PC-3 (cell line): ENCODE data around the gene CEBPA.
"Not testable (repeated sequence)": the region's sequence is repeated elsewhere in the genome, so short reads cannot be mapped to it uniquely, and the experiment has no call there.

ENCODE experiments used
- EZH2 ChIP-seq: fragments of 300-600 bp; sonication (generic); IDR thresholded peaks from one replicate; pipeline ENCODE4 v1.6.1; 2017; ENCODE audit warnings: antibody characterized with exemption, mild to moderate bottlenecking, low read length; ENCODE audit not compliant: unreplicated experiment
- TF ChIP-seq, protein P1 (sequence below): fragments of 300-600 bp; sonication (generic); conservative IDR thresholded peaks from 2 replicates; pipeline ENCODE4 v1.5.1; 2017; ENCODE audit warnings: antibody characterized with exemption, low read depth, mild to moderate bottlenecking, low read length

DNA sequence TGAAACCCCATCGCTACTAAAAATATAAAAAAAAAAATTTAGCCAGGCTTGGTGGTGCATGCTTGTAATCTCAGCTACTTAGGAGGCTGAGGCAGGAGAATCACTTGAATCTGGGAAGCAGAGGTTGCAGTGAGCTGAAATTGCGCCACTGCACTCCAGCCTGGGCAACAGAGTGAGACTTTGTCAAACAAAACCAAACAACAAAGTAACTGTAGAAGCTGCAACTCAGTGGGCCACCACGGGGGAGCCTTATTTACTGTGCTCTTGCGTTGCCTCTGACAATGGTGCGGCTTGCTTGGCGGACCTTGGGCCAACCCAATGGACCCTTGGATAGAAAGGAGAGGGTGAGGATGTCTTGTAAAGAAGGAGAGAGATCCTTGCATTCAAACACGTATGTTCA lies 7.3 kb downstream of the CEBPA start:
- TF ChIP-seq, protein P1, sequence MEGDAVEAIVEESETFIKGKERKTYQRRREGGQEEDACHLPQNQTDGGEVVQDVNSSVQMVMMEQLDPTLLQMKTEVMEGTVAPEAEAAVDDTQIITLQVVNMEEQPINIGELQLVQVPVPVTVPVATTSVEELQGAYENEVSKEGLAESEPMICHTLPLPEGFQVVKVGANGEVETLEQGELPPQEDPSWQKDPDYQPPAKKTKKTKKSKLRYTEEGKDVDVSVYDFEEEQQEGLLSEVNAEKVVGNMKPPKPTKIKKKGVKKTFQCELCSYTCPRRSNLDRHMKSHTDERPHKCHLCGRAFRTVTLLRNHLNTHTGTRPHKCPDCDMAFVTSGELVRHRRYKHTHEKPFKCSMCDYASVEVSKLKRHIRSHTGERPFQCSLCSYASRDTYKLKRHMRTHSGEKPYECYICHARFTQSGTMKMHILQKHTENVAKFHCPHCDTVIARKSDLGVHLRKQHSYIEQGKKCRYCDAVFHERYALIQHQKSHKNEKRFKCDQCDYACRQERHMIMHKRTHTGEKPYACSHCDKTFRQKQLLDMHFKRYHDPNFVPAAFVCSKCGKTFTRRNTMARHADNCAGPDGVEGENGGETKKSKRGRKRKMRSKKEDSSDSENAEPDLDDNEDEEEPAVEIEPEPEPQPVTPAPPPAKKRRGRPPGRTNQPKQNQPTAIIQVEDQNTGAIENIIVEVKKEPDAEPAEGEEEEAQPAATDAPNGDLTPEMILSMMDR: not testable (repeated sequence)
- TF ChIP-seq EZH2: not testable (repeated sequence)
